VCaP (cell line): ENCODE data around the gene DNASE1L1.

Experiments
- H3K27ac ChIP-seq: fragments of 450-650 bp; 2 replicates; pipeline ENCODE4 v1.5.1; 2017
- TF ChIP-seq, protein P1 (sequence below): fragments of 450-650 bp; conservative IDR thresholded peaks from 2 replicates; pipeline ENCODE4 v1.5.1; 2017; ENCODE audit warnings: mild to moderate bottlenecking, moderate library complexity

DNASE1L1 gene

DNA sequence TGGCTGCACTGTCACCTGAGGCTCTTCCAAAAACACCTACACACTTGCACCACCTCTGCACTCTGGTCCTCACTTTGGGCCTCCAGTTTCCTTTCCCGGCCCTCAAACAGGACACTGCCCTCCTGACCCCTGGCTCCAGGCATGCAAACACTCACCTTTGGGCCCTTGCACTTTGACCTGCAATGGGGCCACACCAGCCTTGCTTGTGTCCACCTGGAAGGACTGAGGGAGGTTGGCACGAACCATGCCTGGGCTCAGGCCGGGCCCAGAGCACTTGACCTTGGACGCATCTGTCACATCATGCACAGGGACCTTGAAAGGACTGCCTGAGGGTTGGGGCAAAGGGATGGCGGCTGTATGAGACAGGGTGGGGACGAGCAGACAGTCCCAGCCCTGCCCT, 50.2 kb downstream of the DNASE1L1 start:
- H3K27ac ChIP-seq, result no peak overlapping the region
- TF ChIP-seq, protein P1, sequence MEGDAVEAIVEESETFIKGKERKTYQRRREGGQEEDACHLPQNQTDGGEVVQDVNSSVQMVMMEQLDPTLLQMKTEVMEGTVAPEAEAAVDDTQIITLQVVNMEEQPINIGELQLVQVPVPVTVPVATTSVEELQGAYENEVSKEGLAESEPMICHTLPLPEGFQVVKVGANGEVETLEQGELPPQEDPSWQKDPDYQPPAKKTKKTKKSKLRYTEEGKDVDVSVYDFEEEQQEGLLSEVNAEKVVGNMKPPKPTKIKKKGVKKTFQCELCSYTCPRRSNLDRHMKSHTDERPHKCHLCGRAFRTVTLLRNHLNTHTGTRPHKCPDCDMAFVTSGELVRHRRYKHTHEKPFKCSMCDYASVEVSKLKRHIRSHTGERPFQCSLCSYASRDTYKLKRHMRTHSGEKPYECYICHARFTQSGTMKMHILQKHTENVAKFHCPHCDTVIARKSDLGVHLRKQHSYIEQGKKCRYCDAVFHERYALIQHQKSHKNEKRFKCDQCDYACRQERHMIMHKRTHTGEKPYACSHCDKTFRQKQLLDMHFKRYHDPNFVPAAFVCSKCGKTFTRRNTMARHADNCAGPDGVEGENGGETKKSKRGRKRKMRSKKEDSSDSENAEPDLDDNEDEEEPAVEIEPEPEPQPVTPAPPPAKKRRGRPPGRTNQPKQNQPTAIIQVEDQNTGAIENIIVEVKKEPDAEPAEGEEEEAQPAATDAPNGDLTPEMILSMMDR, result no peak

DNA sequence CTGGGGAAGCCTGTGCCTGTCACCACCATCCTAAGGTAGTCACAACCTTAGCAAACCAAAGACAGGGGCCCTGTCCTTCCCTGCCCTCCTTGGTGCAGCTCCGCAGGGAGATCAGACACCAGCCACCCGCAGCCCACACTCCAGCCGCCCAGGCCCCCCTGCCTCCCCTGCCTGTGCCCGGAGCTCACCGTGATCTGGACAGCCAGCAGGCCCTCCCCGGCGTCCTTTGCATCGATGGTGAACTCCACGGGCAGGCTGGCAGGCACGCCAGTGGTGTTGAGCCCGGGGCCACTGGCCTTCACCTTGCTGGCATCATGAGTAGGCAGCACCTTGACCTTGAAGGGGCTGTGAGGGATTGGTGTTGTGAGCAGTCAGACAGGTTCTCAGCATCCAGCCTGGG, 51.0 kb downstream of the DNASE1L1 start:
- H3K27ac ChIP-seq, result no peak overlapping the region

GRCh38 chrX:154357205-154357604, 51.8 kb downstream of the DNASE1L1 start:
- no peak overlapping the region for H3K27ac ChIP-seq
- TF ChIP-seq, protein P1, result no peak

More for the DNA sequence above, 51.0 kb downstream of the DNASE1L1 start:
- TF ChIP-seq, protein P1, result no peak

GRCh38 chrX:154356596-154356995, 52.5 kb downstream of the DNASE1L1 start:
- TF ChIP-seq, protein P1, result no peak

GRCh38 chrX:154355776-154356140, 53.3 kb downstream of the DNASE1L1 start:
- no peak overlapping the region for H3K27ac ChIP-seq
- TF ChIP-seq, protein P1, result no peak

More at GRCh38 chrX:154356596-154356995, 52.5 kb downstream of the DNASE1L1 start:
- H3K27ac ChIP-seq, result no peak overlapping the region

DNA sequence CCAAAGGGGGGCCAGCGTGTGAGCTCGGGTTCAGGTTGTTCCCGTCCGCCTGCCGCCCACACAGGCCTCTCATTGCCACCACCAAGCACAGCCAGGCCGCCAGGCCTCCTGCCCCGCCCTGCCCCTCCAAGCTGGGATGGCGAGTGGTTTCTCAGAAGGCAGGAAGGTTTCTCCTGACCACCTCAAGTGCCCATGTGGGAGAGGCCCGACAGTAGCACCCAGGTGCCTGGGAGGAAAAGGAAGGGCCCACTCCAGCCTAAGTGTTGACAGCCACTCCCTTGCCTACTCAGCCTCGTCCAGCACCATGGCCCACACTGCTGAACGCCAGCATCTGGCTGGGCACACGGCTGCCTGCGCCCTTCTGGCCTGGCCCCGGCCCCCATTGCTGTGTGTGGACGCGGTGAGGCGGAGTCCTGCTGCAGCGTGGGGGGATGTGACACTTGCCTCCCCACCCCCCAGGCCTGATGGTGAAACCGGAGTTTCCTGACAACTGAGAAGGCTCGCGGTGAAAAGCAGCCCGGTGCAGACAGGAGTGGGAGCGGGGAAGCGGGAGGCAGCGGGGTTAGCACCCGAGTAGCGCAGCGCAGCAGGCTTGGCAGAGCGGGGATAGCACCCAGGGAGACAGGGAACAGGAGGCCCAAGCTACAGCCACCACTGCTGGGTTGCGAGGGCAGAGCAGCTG, 53.8 kb downstream of the DNASE1L1 start:
- H3K27ac ChIP-seq, result no peak overlapping the region

DNA sequence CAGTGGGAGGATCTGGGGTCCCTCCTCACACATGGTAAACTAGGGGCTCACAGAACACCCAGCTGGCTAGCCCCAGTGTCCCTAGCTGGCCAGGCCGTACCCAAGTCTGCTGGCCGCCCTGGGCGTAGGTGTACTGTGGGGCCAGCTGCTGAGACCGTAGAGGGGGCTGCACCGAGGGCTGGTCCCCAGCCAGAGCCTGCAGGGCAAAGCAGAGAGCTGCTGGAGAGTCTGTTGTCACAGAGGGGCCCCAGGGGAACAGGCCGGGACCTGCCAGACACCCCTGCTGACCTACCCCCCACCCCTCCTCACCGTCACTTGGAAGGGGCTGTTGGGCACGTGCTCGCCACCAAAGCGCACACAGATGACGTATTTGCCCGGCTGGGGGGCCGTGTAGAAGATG, 54.5 kb downstream of the DNASE1L1 start:
- TF ChIP-seq, protein P1, result no peak
- no peak overlapping the region for H3K27ac ChIP-seq

More for the DNA sequence above, 53.8 kb downstream of the DNASE1L1 start:
- TF ChIP-seq, protein P1, result no peak
